HEK293 (cell line): ENCODE results near the gene GNMT.

Experiments
- ZNF174 ChIP-seq: fragments of 450-650 bp; formaldehyde crosslinking; IDR thresholded peaks from 2 replicates; pipeline ENCODE4 v1.5.0; 2017; ENCODE audit warnings: missing biosample characterization, mild to moderate bottlenecking, missing genetic modification characterization
- ZNF24 ChIP-seq: fragments of 450-650 bp; formaldehyde crosslinking; IDR thresholded peaks from 2 replicates; pipeline ENCODE4 v1.5.1; 2016; ENCODE audit warnings: missing biosample characterization, missing genetic modification characterization
- ZNF274 ChIP-seq, 2 experiments: fragments of 200-500 bp in 1 of 2; fragments of 450-650 bp in 1 of 2; sonication (Bioruptor generic) in 1 of 2; formaldehyde crosslinking in 1 of 2; IDR thresholded peaks; 2 replicates each; pipeline versions ENCODE4 v1.5.1 to v1.6.1; 2014 to 2016; ENCODE audit warnings: borderline replicate concordance in 1 of 2, inconsistent platforms in 1 of 2, low read length in 1 of 2, missing biosample characterization in 1 of 2, missing genetic modification characterization in 1 of 2
- ZNF530 ChIP-seq: fragments of 450-650 bp; formaldehyde crosslinking; IDR thresholded peaks from 2 replicates; pipeline ENCODE4 v1.5.1; 2016; ENCODE audit warnings: low read depth, missing biosample characterization, missing genetic modification characterization
- ZNF792 ChIP-seq: fragments of 450-650 bp; formaldehyde crosslinking; IDR thresholded peaks from 2 replicates; pipeline ENCODE4 v1.5.1; 2016; ENCODE audit warnings: missing biosample characterization, missing genetic modification characterization
- TF ChIP-seq, protein P1 (sequence below): sonication (generic); formaldehyde crosslinking; IDR thresholded peaks from 2 replicates; pipeline ENCODE4 v1.8.1; 2022; ENCODE audit warnings: mild to moderate bottlenecking, moderate library complexity, missing genetic modification reagents
- TF ChIP-seq, protein P2 (sequence below): fragments of 450-650 bp; formaldehyde crosslinking; IDR thresholded peaks from 2 replicates; pipeline ENCODE4 v1.5.1; 2016; ENCODE audit warnings: missing biosample characterization, missing genetic modification characterization

DNA sequence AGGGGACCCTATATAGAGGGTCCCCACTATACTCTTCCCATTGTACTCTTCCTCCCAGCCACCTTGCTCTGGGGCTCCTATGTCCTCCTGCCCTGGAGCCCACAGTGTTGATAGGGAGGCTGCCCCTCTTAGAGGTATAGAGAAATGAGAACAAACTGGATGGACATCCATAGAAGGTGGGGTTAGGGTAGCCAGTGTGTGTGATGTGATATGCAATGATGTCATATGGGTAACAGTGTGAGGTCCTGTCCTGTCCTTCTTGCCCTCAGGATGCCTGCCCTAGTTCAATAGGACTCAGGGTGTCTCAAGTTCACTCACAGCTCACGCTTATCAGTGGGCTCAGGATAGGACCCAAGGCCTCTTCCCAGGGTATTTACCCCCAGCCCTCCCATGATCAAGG lies 44.3 kb upstream of the GNMT start:
- TF ChIP-seq ZNF274 (IDR thresholded peaks at IDR 0.05; ENCODE audit: low read length): no peak
- TF ChIP-seq ZNF274 (tag by site-specific recombination; IDR thresholded peaks at IDR 0.05; ENCODE audit: borderline replicate concordance): no peak
- no peak for TF ChIP-seq ZNF24 (tag by site-specific recombination)
- TF ChIP-seq, protein P1, sequence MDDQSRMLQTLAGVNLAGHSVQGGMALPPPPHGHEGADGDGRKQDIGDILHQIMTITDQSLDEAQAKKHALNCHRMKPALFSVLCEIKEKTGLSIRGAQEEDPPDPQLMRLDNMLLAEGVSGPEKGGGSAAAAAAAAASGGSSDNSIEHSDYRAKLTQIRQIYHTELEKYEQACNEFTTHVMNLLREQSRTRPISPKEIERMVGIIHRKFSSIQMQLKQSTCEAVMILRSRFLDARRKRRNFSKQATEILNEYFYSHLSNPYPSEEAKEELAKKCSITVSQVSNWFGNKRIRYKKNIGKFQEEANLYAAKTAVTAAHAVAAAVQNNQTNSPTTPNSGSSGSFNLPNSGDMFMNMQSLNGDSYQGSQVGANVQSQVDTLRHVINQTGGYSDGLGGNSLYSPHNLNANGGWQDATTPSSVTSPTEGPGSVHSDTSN (CRISPR knock-in tag): no peak
- no peak for TF ChIP-seq ZNF174 (tag by site-specific recombination)
- TF ChIP-seq, protein P2, sequence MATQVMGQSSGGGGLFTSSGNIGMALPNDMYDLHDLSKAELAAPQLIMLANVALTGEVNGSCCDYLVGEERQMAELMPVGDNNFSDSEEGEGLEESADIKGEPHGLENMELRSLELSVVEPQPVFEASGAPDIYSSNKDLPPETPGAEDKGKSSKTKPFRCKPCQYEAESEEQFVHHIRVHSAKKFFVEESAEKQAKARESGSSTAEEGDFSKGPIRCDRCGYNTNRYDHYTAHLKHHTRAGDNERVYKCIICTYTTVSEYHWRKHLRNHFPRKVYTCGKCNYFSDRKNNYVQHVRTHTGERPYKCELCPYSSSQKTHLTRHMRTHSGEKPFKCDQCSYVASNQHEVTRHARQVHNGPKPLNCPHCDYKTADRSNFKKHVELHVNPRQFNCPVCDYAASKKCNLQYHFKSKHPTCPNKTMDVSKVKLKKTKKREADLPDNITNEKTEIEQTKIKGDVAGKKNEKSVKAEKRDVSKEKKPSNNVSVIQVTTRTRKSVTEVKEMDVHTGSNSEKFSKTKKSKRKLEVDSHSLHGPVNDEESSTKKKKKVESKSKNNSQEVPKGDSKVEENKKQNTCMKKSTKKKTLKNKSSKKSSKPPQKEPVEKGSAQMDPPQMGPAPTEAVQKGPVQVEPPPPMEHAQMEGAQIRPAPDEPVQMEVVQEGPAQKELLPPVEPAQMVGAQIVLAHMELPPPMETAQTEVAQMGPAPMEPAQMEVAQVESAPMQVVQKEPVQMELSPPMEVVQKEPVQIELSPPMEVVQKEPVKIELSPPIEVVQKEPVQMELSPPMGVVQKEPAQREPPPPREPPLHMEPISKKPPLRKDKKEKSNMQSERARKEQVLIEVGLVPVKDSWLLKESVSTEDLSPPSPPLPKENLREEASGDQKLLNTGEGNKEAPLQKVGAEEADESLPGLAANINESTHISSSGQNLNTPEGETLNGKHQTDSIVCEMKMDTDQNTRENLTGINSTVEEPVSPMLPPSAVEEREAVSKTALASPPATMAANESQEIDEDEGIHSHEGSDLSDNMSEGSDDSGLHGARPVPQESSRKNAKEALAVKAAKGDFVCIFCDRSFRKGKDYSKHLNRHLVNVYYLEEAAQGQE (tag by site-specific recombination): no peak
- no peak for TF ChIP-seq ZNF530
- TF ChIP-seq ZNF792 (tag by site-specific recombination): no peak
